CD4-positive, alpha-beta T cell (primary cell): ENCODE results near the gene ADAMTSL1. TPM values are rescaled to one million over a fixed set of nuclear protein-coding genes. Genes with fewer than 3 reads are reported as not detected.

Source experiments
- ATAC-seq: fragments of 200-7000 bp; cut with Tn5 transposase; one replicate; pipeline ENCODE4 v1.10.0; 2022; ENCODE audit warnings: mild to moderate bottlenecking; ENCODE audit not compliant: poor library complexity
- CTCF ChIA-PET: fragments of 350-600 bp; sonication (Branson Sonifier 250); formaldehyde crosslinking; loops from one replicate; lab custom pipeline; 2021; ENCODE audit warnings: antibody characterized with exemption, inconsistent platforms; lab: Charles Lee
- POLR2A ChIA-PET: fragments of 350-600 bp; sonication (Branson Sonifier 250); formaldehyde crosslinking; loops from one replicate; lab custom pipeline; 2021; ENCODE audit warnings: antibody characterized with exemption, inconsistent platforms; lab: Charles Lee
- DNase-seq, 14 experiments: peaks; one replicate each; pipeline ENCODE4 v3.0.0-alpha.2; 2013 to 2020; ENCODE audit warnings: mixed read lengths in 2 of 14
- H3K27ac ChIP-seq, 2 donors: one replicate each; pipeline versions ENCODE4 v1.5.1 to v1.7.0; 2013; ENCODE audit warnings: low read length in 2 of 2, low read depth in 1 of 2, mild to moderate bottlenecking in 1 of 2
- H3K27me3 ChIP-seq, 2 experiments: 1 replicate in 1 of 2; 2 replicates in 1 of 2; pipeline versions ENCODE4 v1.6.1 to v1.7.0; 2013; ENCODE audit warnings: low read length in 2 of 2, control low read depth in 1 of 2, mild to moderate bottlenecking in 1 of 2, moderate library complexity in 1 of 2; ENCODE audit not compliant: insufficient read depth in 2 of 2, control insufficient read depth in 1 of 2
- H3K36me3 ChIP-seq: one replicate; pipeline ENCODE4 v1.6.1; 2013; ENCODE audit warnings: low read length, control low read depth; ENCODE audit not compliant: insufficient read depth
- H3K4me1 ChIP-seq: one replicate; pipeline ENCODE4 v1.6.1; 2013; ENCODE audit warnings: low read length, control low read depth; ENCODE audit not compliant: insufficient read depth
- H3K4me3 ChIP-seq: one replicate; pipeline ENCODE4 v1.5.1; 2013; ENCODE audit warnings: mild to moderate bottlenecking, low read length, moderate library complexity
- H3K9me3 ChIP-seq, 2 experiments: 1 replicate in 1 of 2; 2 replicates in 1 of 2; pipeline versions ENCODE4 v1.6.1 to v1.7.0; 2013; ENCODE audit warnings: low read length in 2 of 2, mild to moderate bottlenecking in 2 of 2, control low read depth in 1 of 2, moderate library complexity in 1 of 2; ENCODE audit not compliant: control insufficient read depth in 1 of 2, insufficient read depth in 1 of 2
- H3K27ac Mint-ChIP-seq: one replicate; pipeline ENCODE4 v1.8.0; 2020; ENCODE audit warnings: mixed read lengths
- H3K27me3 Mint-ChIP-seq: one replicate; pipeline ENCODE4 v1.8.0; 2021; ENCODE audit warnings: mixed read lengths
- H3K36me3 Mint-ChIP-seq: one replicate; pipeline ENCODE4 v1.8.0; 2021; ENCODE audit warnings: low read depth, mixed read lengths
- H3K4me1 Mint-ChIP-seq: one replicate; pipeline ENCODE4 v1.8.0; 2021; ENCODE audit warnings: low read depth, mixed read lengths
- H3K4me3 Mint-ChIP-seq: one replicate; pipeline ENCODE4 v1.8.0; 2020; ENCODE audit warnings: mild to moderate bottlenecking, mixed read lengths
- H3K9me3 Mint-ChIP-seq: one replicate; pipeline ENCODE4 v1.8.0; 2020; ENCODE audit warnings: mixed read lengths
- intact Hi-C, 2 experiments: fragments of 100-400 bp; cut with DNase I in 1 of 2; cut with micrococcal nuclease in 1 of 2; formaldehyde crosslinking; loops; one replicate each; pipeline versions ENCODE4 v1.15.1 to v1.9.0; 2023 to 2025; cut with DNase I, micrococcal nuclease
- total RNA-seq, 174 experiments: library from RNA in 2 of 174; stranded (reverse) in 2 of 174; gene quantifications; one replicate each; pipeline ENCODE4 v1.2.3 and lab custom pipeline; 2021 to 2026
- TF ChIP-seq, protein P1 (sequence below): fragments of 200-600 bp; IDR thresholded peaks from one replicate; pipeline ENCODE4 v1.8.0; 2022; ENCODE audit warnings: antibody characterized with exemption, mild to moderate bottlenecking

Gene ADAMTSL1
- total RNA-seq, 2 experiments from 2014 or later: not detected

DNA sequence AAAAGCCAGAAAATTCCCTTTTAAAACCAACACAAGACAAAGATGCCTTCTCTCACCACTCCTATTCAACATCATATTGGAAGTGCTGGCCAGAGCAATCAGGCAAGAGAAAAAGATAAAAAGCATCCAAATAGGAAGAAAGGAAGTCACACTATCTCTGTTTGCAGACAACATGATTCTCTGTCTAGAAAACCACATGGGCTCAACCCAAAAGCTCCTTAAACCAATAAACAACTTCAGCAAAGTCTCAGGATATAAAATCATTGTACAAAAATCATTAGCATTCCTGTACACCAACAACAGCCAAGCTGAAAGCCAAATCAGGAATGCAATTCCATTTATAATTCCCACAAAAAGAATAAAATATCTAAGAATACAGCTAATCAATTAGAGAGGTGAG lies 112.0 kb downstream of the ADAMTSL1 start:
- Histone ChIP-seq H3K4me1 (no peaks in the 10 kb centered on the region), H3K4me3 (no peak overlapping the region), H3K9me3 (no peaks in the 10 kb centered on the region), H3K27me3 (no peaks in the 10 kb centered on the region), H3K36me3 (no peaks in the 10 kb centered on the region), H3K27ac (no peak overlapping the region)
- ChIA-PET CTCF (no interaction called here), POLR2A (no interaction called here)
- no peak for ATAC-seq
- H3K9me3 Mint-ChIP-seq: peaks cover 3% of the 10 kb centered on the region
- no peak for DNase-seq
- H3K4me3 Mint-ChIP-seq: no peak overlapping the region
- no peaks in the 10 kb centered on the region for H3K4me1 Mint-ChIP-seq
- no peak overlapping the region for H3K27ac Mint-ChIP-seq
- H3K36me3 Mint-ChIP-seq: no peaks in the 10 kb centered on the region
- intact Hi-C loops: no loop called here
- TF ChIP-seq, protein P1, sequence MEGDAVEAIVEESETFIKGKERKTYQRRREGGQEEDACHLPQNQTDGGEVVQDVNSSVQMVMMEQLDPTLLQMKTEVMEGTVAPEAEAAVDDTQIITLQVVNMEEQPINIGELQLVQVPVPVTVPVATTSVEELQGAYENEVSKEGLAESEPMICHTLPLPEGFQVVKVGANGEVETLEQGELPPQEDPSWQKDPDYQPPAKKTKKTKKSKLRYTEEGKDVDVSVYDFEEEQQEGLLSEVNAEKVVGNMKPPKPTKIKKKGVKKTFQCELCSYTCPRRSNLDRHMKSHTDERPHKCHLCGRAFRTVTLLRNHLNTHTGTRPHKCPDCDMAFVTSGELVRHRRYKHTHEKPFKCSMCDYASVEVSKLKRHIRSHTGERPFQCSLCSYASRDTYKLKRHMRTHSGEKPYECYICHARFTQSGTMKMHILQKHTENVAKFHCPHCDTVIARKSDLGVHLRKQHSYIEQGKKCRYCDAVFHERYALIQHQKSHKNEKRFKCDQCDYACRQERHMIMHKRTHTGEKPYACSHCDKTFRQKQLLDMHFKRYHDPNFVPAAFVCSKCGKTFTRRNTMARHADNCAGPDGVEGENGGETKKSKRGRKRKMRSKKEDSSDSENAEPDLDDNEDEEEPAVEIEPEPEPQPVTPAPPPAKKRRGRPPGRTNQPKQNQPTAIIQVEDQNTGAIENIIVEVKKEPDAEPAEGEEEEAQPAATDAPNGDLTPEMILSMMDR: no peak
- H3K27me3 Mint-ChIP-seq: no peaks in the 10 kb centered on the region

DNA sequence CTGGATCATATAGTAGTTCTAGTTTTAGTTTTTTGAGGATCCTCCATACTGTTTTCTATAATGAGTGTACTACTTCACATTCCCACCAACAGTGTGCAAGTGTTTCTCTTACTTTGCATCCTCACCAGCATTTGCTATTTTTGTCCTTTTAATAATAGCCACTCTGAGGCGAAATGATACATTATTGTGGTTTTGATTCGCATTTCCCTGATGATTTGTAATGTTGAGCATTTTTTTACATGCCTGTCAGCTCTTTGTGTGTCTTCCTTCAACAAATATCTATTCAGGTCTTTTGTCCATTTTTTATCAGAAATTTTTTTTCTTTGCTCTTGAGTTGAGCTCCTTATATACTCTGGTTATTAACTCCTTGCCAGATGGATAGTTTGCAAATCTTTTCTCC lies 114.0 kb downstream of the ADAMTSL1 start:
- Mint-ChIP-seq H3K27me3 (no peaks in the 10 kb centered on the region), H3K4me1 (no peaks in the 10 kb centered on the region), H3K36me3 (no peaks in the 10 kb centered on the region), H3K27ac (no peak overlapping the region), H3K9me3 (peaks cover 11% of the 10 kb centered on the region), H3K4me3 (no peak overlapping the region)
- Histone ChIP-seq H3K27me3 (no peaks in the 10 kb centered on the region), H3K27ac (no peak overlapping the region), H3K4me1 (no peaks in the 10 kb centered on the region), H3K36me3 (no peaks in the 10 kb centered on the region), H3K9me3 (no peaks in the 10 kb centered on the region), H3K4me3 (no peak overlapping the region)
- CTCF ChIA-PET: no interaction called here
- intact Hi-C loops: no loop called here
- POLR2A ChIA-PET: no interaction called here
- TF ChIP-seq, protein P1: no peak
- ATAC-seq (no peak), DNase-seq (no peak)

GRCh38 chr9:18591261-18591660 lies 117.3 kb downstream of the ADAMTSL1 start:
- TF ChIP-seq, protein P1: no peak
- Histone ChIP-seq H3K36me3 (no peaks in the 10 kb centered on the region), H3K4me1 (no peaks in the 10 kb centered on the region), H3K9me3 (peaks cover 4 to 6% of the 10 kb centered on the region in 2 experiments), H3K27ac (no peak overlapping the region), H3K27me3 (no peaks in the 10 kb centered on the region), H3K4me3 (no peak overlapping the region)
- CTCF ChIA-PET: no interaction called here
- H3K27ac Mint-ChIP-seq: no peak overlapping the region
- no peak for ATAC-seq
- no peak for DNase-seq
- no peaks in the 10 kb centered on the region for H3K27me3 Mint-ChIP-seq
- peaks cover 20% of the 10 kb centered on the region for H3K9me3 Mint-ChIP-seq
- intact Hi-C loops: no loop called here
- H3K4me3 Mint-ChIP-seq: no peak overlapping the region
- no peaks in the 10 kb centered on the region for H3K4me1 Mint-ChIP-seq
- POLR2A ChIA-PET: no interaction called here
- H3K36me3 Mint-ChIP-seq: no peaks in the 10 kb centered on the region
